Skeletal muscle cell (primary cell): ENCODE measurements around the gene KIAA1671.
"Not testable (repeated sequence)": the region's sequence is repeated elsewhere in the genome, so short reads cannot be mapped to it uniquely, and the experiment has no call there.

Source experiments
- DNase-seq: peaks from one replicate; pipeline ENCODE4 v3.0.0-alpha.2; 2010; ENCODE audit warnings: low read depth
- H3K4me3 ChIP-seq: 2 replicates; pipeline ENCODE4 v1.5.1; 2011; ENCODE audit warnings: low read depth, mild to moderate bottlenecking, control low read depth, low read length, moderate library complexity

Gene KIAA1671

GRCh38 chr22:25230760-25231159 lies 278.2 kb downstream of the KIAA1671 start:
- DNase-seq, result not testable (repeated sequence)

GRCh38 chr22:25232301-25232700 lies 279.8 kb downstream of the KIAA1671 start:
- DNase-seq, result no peak
- H3K4me3 ChIP-seq, result no peak overlapping the region

More at GRCh38 chr22:25230760-25231159, 278.2 kb downstream of the KIAA1671 start:
- H3K4me3 ChIP-seq, result not testable (repeated sequence)

- not testable (repeated sequence) for DNase-seq, H3K4me3 ChIP-seq
These were observed 281.2 kb downstream of the KIAA1671 start for GRCh38 chr22:25233706-25234105.

GRCh38 chr22:25235547-25236290 lies 283.2 kb downstream of the KIAA1671 start:
- no peak overlapping the region for H3K4me3 ChIP-seq
- peak; percentile 16 for DNase-seq

- no peak overlapping the region for H3K4me3 ChIP-seq
- no peak for DNase-seq
These were observed 283.9 kb downstream of the KIAA1671 start for GRCh38 chr22:25236417-25236816.

- no peak for DNase-seq
- H3K4me3 ChIP-seq, result no peak overlapping the region
These were observed 285.0 kb downstream of the KIAA1671 start for GRCh38 chr22:25237503-25237902.

GRCh38 chr22:25238058-25238457 lies 285.5 kb downstream of the KIAA1671 start:
- DNase-seq, result not testable (repeated sequence)

More at GRCh38 chr22:25238058-25238457, 285.5 kb downstream of the KIAA1671 start:
- H3K4me3 ChIP-seq, result not testable (repeated sequence)
